GM12892 (cell line): ENCODE data around the gene ARHGAP29. TPM values are rescaled to one million over a fixed set of nuclear protein-coding genes. Genes with fewer than 3 reads are reported as not detected.

Experiments used
- DNase-seq: peaks from one replicate; pipeline ENCODE4 v3.0.0; 2011; ENCODE audit not compliant: insufficient read length
- FAIRE-seq: peaks from 2 replicates; lab custom pipeline; 2011; peaks lifted over from hg19 to GRCh38; lab: Jason Lieb, UNC
- POLR2A ChIP-seq: IDR thresholded peaks from 2 replicates; pipeline ENCODE4 v1.6.1; 2011; ENCODE audit warnings: low read depth, low read length, control low read depth
- POLR2AphosphoS5 ChIP-seq: IDR thresholded peaks from 2 replicates; pipeline ENCODE4 v1.6.1; 2011; ENCODE audit warnings: low read depth, low read length, control low read depth
- TAF1 ChIP-seq: IDR thresholded peaks from 2 replicates; pipeline ENCODE4 v1.6.1; 2011; ENCODE audit warnings: low read depth, mild to moderate bottlenecking, control low read depth, low read length, borderline replicate concordance
- polyA plus RNA-seq: library from polyadenylated mRNA; unstranded; fragments of >200 nt; gene quantifications from one replicate; pipeline ENCODE4 v1.2.1, GENCODE V29; 2012; ENCODE audit warnings: missing spikeins, inconsistent platforms; ENCODE audit not compliant: missing spikeins

Gene ARHGAP29, protein sequence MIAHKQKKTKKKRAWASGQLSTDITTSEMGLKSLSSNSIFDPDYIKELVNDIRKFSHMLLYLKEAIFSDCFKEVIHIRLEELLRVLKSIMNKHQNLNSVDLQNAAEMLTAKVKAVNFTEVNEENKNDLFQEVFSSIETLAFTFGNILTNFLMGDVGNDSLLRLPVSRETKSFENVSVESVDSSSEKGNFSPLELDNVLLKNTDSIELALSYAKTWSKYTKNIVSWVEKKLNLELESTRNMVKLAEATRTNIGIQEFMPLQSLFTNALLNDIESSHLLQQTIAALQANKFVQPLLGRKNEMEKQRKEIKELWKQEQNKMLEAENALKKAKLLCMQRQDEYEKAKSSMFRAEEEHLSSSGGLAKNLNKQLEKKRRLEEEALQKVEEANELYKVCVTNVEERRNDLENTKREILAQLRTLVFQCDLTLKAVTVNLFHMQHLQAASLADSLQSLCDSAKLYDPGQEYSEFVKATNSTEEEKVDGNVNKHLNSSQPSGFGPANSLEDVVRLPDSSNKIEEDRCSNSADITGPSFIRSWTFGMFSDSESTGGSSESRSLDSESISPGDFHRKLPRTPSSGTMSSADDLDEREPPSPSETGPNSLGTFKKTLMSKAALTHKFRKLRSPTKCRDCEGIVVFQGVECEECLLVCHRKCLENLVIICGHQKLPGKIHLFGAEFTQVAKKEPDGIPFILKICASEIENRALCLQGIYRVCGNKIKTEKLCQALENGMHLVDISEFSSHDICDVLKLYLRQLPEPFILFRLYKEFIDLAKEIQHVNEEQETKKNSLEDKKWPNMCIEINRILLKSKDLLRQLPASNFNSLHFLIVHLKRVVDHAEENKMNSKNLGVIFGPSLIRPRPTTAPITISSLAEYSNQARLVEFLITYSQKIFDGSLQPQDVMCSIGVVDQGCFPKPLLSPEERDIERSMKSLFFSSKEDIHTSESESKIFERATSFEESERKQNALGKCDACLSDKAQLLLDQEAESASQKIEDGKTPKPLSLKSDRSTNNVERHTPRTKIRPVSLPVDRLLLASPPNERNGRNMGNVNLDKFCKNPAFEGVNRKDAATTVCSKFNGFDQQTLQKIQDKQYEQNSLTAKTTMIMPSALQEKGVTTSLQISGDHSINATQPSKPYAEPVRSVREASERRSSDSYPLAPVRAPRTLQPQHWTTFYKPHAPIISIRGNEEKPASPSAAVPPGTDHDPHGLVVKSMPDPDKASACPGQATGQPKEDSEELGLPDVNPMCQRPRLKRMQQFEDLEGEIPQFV
- 0.34 TPM for polyA plus RNA-seq

DNA sequence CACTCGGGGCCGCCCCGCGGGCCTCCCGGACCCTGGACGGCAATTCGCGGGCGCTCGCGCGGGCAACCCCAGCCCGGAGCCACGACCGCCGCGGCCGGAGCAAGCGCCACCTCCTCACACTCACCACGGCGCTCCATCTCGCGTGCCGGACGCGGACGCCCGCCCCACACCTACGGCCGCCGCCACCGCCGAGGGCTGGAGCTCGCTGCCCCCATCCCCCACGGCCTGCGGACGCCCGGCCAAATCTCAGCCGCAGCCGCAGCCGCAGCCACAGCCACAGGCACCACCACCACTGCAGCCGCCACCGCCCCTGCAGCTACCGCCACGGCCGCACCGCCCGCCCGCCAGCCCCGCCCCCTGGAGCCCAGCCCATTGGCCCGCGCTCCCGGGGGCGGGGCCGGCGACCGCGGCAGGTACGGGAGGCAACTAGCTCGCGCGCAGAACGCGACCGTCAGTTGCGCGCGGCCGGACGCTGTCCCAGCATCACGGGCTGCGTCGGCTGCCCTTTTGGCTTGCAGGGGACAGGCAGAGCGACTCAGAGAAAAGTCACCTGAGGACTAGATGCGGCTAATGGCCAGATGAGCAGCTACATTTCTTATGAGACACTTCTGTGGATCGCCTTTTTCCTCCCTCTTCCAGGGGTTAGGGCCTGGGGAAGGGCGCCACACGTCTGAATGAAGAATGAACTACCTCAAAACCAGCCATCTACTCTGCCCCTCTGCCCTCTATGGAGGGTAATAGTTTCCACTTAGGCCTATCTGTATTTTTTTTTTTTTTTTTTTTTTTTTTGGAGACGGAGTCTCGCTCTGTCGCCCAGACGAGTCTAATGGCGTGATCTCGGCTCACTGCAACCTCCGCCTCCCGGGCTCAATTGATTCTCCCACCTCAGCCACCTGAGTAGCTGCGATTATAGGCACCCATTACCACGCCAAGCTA, at the start of gene ARHGAP29:
Gene ARHGAP29 (minus strand): TSS at position 294 of the 936 bp plus-strand sequence. CDS start 5,973 bp downstream, outside the sequence.
- TF ChIP-seq TAF1 = no peak
- TF ChIP-seq POLR2AphosphoS5 = no peak
- no peak for TF ChIP-seq POLR2A
- FAIRE-seq (peak; percentile 56), DNase-seq (peak; percentile 42)

DNA sequence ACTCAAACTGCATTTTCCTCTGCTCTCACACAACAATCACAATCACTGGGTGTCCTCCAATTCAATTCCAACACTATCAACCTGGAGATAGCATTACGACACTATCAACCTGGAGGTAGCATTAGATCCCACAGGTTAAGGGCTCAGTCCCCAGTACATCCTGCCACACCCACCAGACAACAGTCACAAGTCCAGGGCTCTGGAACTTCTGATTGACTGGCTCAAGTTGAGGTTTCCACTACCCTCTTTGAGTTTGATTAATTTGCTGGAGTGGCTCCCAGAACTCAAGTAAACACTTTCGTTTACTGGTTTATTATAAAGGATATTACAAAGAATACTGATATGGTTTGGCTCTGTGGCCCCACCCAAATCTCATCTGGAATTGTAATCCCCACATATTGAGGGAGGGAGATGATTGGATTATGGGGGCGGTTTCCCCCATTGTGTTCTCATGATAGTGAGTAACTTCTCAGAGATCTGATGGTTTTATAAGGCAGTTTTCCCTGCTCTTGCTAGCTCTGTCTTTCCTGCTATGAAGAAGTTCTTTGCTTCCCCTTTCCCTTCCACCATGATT, 49.6 kb upstream of the ARHGAP29 start:
- no peak for FAIRE-seq
- TF ChIP-seq POLR2A (no peak), TAF1 (no peak), POLR2AphosphoS5 (no peak)

DNA sequence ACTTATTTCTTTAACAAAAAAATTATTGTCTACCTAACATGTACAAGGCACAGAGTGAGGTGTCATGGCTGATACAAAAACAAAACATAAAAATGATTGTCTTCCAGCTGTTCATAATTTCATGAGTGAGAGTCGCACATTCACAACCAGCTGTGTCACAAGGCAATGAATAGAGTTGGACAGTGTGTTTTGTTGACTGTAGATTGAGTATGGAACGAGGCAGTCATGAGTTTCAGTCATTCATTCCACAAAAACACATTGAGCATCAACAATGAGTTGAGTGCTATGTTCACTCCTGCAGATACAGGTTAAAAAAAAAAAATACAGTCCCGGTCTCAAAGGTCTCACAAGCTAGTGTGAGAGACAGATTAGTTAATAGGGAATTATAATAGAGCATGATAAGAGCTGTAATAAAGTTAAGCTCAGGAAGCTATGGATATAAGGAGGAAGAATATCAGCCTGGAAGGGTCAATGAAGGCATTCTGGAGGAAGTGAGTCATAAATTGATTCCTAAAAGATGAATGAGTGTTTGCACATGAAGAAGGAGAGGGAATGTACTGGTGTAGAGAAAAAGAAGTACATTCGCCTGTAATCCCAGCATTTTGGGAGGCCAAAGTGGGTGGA, 47.8 kb upstream of the ARHGAP29 start:
- no peak for DNase-seq
- TF ChIP-seq POLR2AphosphoS5 = no peak
- TF ChIP-seq POLR2A = no peak
- no peak for TF ChIP-seq TAF1
- FAIRE-seq = no peak

More for the DNA sequence above, 49.6 kb upstream of the ARHGAP29 start:
- DNase-seq = no peak

DNA sequence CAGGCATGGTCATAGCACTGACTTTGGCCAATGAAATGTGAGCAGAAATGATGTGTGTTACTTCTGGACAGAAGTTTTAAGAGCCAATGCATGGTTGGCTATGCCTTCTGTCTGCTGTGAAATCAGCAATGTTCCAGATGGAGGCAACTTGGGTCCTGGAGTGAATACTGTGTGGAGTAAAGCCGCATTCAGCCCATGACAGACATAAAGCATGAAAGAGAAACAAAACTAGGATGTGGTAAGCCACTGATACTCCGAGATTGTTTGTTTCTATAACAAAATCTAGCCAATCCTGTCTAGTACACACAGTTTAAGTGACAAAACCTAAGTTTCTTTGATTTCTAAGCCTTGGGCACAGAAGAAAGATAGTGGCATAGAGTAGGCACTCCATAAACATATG, 47.1 kb upstream of the ARHGAP29 start:
- TF ChIP-seq TAF1 = no peak
- no peak for TF ChIP-seq POLR2AphosphoS5
- no peak for TF ChIP-seq POLR2A
- FAIRE-seq (peak; percentile 27), DNase-seq (no peak)

DNA sequence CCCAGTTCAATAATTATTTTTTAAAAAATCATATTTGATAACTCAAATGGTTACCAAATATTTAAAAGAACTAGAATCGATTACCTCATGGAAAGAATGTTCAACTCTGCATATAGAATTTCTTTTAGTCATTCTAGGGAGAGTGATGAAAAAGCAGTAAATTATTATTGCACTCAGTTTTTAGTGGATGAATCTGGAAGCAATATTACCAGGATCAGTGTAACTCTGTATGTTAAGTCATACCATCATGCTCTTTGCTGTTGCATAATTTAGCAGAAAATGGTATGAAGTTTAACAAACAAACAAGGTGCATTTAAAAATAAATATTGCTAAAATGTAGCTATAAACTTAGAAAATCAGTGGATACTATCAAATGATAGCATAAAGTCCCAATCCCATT, 46.1 kb upstream of the ARHGAP29 start:
- FAIRE-seq (no peak), DNase-seq (no peak)
- TF ChIP-seq TAF1 (no peak), POLR2AphosphoS5 (no peak), POLR2A (no peak)

DNA sequence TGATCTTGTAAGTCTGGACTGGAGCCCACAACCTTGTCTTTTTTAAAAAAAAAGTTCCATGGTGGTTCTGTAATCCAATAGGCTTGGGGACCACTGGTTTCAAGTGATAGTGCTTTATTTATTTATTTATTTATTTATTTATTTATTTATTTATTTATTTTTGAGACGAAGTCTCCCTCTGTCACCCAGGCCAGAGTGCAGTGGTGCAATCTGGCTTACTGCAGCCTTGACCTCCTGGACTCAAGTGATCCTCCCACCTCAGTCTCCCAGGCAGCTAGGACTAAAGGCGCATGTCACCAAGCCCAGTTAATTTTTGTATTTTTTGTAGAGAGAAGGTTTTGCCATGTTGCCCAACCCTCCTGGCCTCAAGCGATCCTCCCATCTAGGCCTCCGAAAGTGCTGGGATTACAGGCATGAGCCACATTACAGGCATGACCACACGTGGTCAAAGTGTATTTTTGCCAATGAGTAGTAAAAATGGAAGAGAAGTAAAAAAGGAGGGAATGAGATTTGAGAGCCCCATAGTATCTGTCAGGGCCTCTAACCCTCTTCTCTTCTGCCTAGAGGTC, 44.8 kb upstream of the ARHGAP29 start:
- FAIRE-seq (no peak), DNase-seq (no peak)
- TF ChIP-seq TAF1 = no peak
- TF ChIP-seq POLR2AphosphoS5 = no peak
- no peak for TF ChIP-seq POLR2A

DNA sequence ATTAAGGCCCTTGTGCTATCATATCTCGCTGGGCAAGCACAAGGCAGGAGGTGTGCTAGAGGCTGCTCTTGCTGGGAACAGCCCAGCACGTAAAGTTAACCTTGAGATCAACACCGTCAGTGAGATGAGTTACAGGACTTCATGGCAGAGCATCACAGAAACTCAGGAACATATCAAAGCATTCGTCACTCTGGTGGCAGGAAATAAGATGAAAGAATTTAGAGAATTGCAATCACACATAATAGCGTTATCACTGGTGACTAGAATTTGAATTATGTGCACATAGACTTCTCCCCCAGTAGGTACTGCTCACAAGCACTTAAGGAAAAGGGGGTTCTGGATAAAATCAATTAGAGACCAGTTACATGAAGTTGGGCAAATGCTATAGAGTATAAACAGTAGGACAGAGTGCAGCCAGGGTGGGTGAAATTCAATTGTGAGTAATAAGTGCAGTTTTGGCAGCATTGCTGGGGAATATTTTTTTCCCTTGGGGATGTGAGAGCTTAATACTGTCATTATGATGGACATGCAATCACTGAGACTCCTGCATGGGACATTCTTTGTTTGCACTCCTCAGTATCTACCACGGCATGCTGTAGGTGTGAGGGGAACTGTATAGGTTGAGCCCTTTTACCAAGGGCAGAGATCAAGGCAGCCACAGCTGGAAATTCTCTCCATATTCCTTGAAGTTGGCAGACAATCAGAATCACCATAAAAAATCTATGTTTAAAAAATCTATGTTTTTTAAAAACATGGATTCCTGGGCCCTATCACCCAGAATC, 44.2 kb upstream of the ARHGAP29 start:
- DNase-seq (no peak), FAIRE-seq (no peak)

DNA sequence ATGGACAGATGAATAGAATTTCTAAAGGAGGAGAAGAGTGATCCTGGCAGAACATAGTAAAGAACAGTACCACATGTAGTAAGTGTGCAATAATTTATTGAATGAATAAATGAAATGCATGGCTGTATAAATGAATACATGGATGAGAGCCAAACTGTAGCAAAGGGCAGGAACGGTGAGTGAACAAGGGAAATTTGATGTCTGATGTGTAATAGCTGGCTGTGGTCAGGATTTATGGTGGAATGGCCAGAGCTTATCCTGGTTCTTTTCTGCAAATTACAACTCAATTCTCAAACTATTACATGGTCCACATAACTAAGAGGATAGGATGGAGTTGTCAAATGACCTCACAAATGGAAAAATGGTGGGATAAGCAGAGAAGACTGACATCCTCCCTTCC, 43.2 kb upstream of the ARHGAP29 start:
- DNase-seq = no peak
- TF ChIP-seq TAF1 (no peak), POLR2AphosphoS5 (no peak), POLR2A (no peak)
- FAIRE-seq = no peak

More for the DNA sequence above, 44.2 kb upstream of the ARHGAP29 start:
- TF ChIP-seq TAF1 (no peak), POLR2AphosphoS5 (no peak), POLR2A (no peak)
